Neural cell (in vitro differentiated cells): ENCODE data around the gene TGFA.

Experiments
- EZH2 ChIP-seq: fragments of 200-600, 300-800 bp; shearing (Covaris generic), sonication (generic); IDR thresholded peaks from 2 replicates; pipeline ENCODE4 v1.6.1; 2014; ENCODE audit warnings: antibody characterized with exemption, low read length, borderline replicate concordance, mild to moderate bottlenecking; ENCODE audit not compliant: insufficient read depth, poor library complexity, severe bottlenecking
- MXI1 ChIP-seq: fragments of 450-650 bp; conservative IDR thresholded peaks from 2 replicates; pipeline ENCODE4 v1.6.1; 2014; ENCODE audit warnings: antibody characterized with exemption, mild to moderate bottlenecking; ENCODE audit not compliant: poor library complexity, severe bottlenecking
- POLR2AphosphoS5 ChIP-seq: IDR thresholded peaks from 2 replicates; pipeline ENCODE4 v1.6.1; 2012
- RAD21 ChIP-seq: fragments of 450-650 bp; conservative IDR thresholded peaks from 2 replicates; pipeline ENCODE4 v1.6.1; 2014; ENCODE audit warnings: antibody characterized with exemption, mild to moderate bottlenecking, moderate library complexity
- TF ChIP-seq, protein P1 (sequence below): fragments of 450-650 bp; IDR thresholded peaks from 2 replicates; pipeline ENCODE4 v1.5.1; 2014; ENCODE audit warnings: antibody characterized with exemption, mild to moderate bottlenecking, moderate library complexity; ENCODE audit not compliant: poor library complexity, severe bottlenecking
- TF ChIP-seq, protein P2 (sequence below): IDR thresholded peaks from 2 replicates; pipeline ENCODE4 v1.6.1; 2012; ENCODE audit warnings: borderline replicate concordance

- TF ChIP-seq, protein P1, sequence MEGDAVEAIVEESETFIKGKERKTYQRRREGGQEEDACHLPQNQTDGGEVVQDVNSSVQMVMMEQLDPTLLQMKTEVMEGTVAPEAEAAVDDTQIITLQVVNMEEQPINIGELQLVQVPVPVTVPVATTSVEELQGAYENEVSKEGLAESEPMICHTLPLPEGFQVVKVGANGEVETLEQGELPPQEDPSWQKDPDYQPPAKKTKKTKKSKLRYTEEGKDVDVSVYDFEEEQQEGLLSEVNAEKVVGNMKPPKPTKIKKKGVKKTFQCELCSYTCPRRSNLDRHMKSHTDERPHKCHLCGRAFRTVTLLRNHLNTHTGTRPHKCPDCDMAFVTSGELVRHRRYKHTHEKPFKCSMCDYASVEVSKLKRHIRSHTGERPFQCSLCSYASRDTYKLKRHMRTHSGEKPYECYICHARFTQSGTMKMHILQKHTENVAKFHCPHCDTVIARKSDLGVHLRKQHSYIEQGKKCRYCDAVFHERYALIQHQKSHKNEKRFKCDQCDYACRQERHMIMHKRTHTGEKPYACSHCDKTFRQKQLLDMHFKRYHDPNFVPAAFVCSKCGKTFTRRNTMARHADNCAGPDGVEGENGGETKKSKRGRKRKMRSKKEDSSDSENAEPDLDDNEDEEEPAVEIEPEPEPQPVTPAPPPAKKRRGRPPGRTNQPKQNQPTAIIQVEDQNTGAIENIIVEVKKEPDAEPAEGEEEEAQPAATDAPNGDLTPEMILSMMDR: no peak
- TF ChIP-seq RAD21: no peak
- TF ChIP-seq EZH2: no peak
- no peak for TF ChIP-seq MXI1
- TF ChIP-seq, protein P2, sequence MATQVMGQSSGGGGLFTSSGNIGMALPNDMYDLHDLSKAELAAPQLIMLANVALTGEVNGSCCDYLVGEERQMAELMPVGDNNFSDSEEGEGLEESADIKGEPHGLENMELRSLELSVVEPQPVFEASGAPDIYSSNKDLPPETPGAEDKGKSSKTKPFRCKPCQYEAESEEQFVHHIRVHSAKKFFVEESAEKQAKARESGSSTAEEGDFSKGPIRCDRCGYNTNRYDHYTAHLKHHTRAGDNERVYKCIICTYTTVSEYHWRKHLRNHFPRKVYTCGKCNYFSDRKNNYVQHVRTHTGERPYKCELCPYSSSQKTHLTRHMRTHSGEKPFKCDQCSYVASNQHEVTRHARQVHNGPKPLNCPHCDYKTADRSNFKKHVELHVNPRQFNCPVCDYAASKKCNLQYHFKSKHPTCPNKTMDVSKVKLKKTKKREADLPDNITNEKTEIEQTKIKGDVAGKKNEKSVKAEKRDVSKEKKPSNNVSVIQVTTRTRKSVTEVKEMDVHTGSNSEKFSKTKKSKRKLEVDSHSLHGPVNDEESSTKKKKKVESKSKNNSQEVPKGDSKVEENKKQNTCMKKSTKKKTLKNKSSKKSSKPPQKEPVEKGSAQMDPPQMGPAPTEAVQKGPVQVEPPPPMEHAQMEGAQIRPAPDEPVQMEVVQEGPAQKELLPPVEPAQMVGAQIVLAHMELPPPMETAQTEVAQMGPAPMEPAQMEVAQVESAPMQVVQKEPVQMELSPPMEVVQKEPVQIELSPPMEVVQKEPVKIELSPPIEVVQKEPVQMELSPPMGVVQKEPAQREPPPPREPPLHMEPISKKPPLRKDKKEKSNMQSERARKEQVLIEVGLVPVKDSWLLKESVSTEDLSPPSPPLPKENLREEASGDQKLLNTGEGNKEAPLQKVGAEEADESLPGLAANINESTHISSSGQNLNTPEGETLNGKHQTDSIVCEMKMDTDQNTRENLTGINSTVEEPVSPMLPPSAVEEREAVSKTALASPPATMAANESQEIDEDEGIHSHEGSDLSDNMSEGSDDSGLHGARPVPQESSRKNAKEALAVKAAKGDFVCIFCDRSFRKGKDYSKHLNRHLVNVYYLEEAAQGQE: no peak
- no peak for TF ChIP-seq POLR2AphosphoS5
Observed at GRCh38 chr2:70532244-70532935, 21.2 kb downstream of the TGFA start.
